ENCODE results near the gene ASCL3.

The ASCL3 gene

GRCh38 chr11:8932564-8933180 is 10.1 kb downstream of the ASCL3 start, which contains the start of gene C11orf16:
C11orf16 (minus strand) TSS chr11:8932947; CDS start chr11:8932308, 639 bp downstream.
- Histone ChIP-seq H3K9ac (ENCODE audit: low read length) (no peak within 1 kb of the TSS), H3K79me2 (ENCODE audit: insufficient read depth, low read length) (no peaks in the 10 kb centered on the region), H3K27ac (ENCODE audit: low read depth, low read length, poor library complexity, severe bottlenecking) (no peak within 1 kb of the TSS), H4K20me1 (ENCODE audit: insufficient read depth, low read length) (no peaks in the 10 kb centered on the region), H3K4me1 (ENCODE audit: insufficient read depth, low read length, severe bottlenecking) (peaks cover 8% of the 10 kb centered on the region), H3K9me3 (ENCODE audit: low read length) (no peaks in the 10 kb centered on the region), H3K27me3 (ENCODE audit: insufficient read depth, low read length) (no peaks in the 10 kb centered on the region), H2AFZ (ENCODE audit: low read length) (no peak within 1 kb of the TSS), H3F3A (ENCODE audit: insufficient read depth, low read length) (no peaks in the 10 kb centered on the region), H3K4me2 (ENCODE audit: low read length) (no peak within 1 kb of the TSS), H3K9me2 (ENCODE audit: low read depth, low read length) (no peaks in the 10 kb centered on the region), H3K4me3 (ENCODE audit: low read depth, low read length, poor library complexity, severe bottlenecking) (no peak within 1 kb of the TSS), H3K36me3 (ENCODE audit: insufficient read depth, low read length) (no peaks in the 10 kb centered on the region)
- TF ChIP-seq CTCF (IDR thresholded peaks at IDR 0.05; ENCODE audit: low read length) (no peak), EZH2 (IDR thresholded peaks at IDR 0.05; ENCODE audit: borderline replicate concordance, low read length) (no peak)

GRCh38 chr11:8930456-8931175 is 12.2 kb downstream of the ASCL3 start:
- no peak for TF ChIP-seq CTCF (IDR thresholded peaks at IDR 0.05; ENCODE audit: low read length)
- TF ChIP-seq EZH2 (IDR thresholded peaks at IDR 0.05; ENCODE audit: borderline replicate concordance, low read length): no peak
- H3K4me1 ChIP-seq (ENCODE audit: insufficient read depth, low read length, severe bottlenecking): no peaks in the 10 kb centered on the region
- H3K27me3 ChIP-seq (ENCODE audit: insufficient read depth, low read length): no peaks in the 10 kb centered on the region
- no peaks in the 10 kb centered on the region for H3F3A ChIP-seq (ENCODE audit: insufficient read depth, low read length)
- no peak overlapping the region for H3K4me2 ChIP-seq (ENCODE audit: low read length)
- no peak overlapping the region for H3K27ac ChIP-seq (ENCODE audit: low read depth, low read length, poor library complexity, severe bottlenecking)
- H3K9me3 ChIP-seq (ENCODE audit: low read length): no peaks in the 10 kb centered on the region
- H3K36me3 ChIP-seq (ENCODE audit: insufficient read depth, low read length): no peaks in the 10 kb centered on the region
- no peak overlapping the region for H3K9ac ChIP-seq (ENCODE audit: low read length)
- H3K4me3 ChIP-seq (ENCODE audit: low read depth, low read length, poor library complexity, severe bottlenecking): no peak overlapping the region
- H3K79me2 ChIP-seq (ENCODE audit: insufficient read depth, low read length): no peaks in the 10 kb centered on the region
- no peak overlapping the region for H2AFZ ChIP-seq (ENCODE audit: low read length)
- H3K9me2 ChIP-seq (ENCODE audit: low read depth, low read length): no peaks in the 10 kb centered on the region
- no peaks in the 10 kb centered on the region for H4K20me1 ChIP-seq (ENCODE audit: insufficient read depth, low read length)

- TF ChIP-seq CTCF (IDR thresholded peaks at IDR 0.05; ENCODE audit: low read length): no peak
- no peaks in the 10 kb centered on the region for H3K79me2 ChIP-seq (ENCODE audit: insufficient read depth, low read length)
- H3F3A ChIP-seq (ENCODE audit: insufficient read depth, low read length): no peaks in the 10 kb centered on the region
- no peaks in the 10 kb centered on the region for H4K20me1 ChIP-seq (ENCODE audit: insufficient read depth, low read length)
- H3K36me3 ChIP-seq (ENCODE audit: insufficient read depth, low read length): no peaks in the 10 kb centered on the region
- H3K27me3 ChIP-seq (ENCODE audit: insufficient read depth, low read length): no peaks in the 10 kb centered on the region
- no peak overlapping the region for H3K4me2 ChIP-seq (ENCODE audit: low read length)
- no peaks in the 10 kb centered on the region for H3K9me2 ChIP-seq (ENCODE audit: low read depth, low read length)
- no peaks in the 10 kb centered on the region for H3K4me1 ChIP-seq (ENCODE audit: insufficient read depth, low read length, severe bottlenecking)
- no peak overlapping the region for H3K27ac ChIP-seq (ENCODE audit: low read depth, low read length, poor library complexity, severe bottlenecking)
- no peak overlapping the region for H2AFZ ChIP-seq (ENCODE audit: low read length)
- no peak overlapping the region for H3K9ac ChIP-seq (ENCODE audit: low read length)
- no peak overlapping the region for H3K4me3 ChIP-seq (ENCODE audit: low read depth, low read length, poor library complexity, severe bottlenecking)
- no peaks in the 10 kb centered on the region for H3K9me3 ChIP-seq (ENCODE audit: low read length)
Measured at GRCh38 chr11:8928981-8929615, 13.7 kb downstream of the ASCL3 start.

All from OCI-LY1 (cell line).